Stimulated activated CD4-positive, alpha-beta T cell treated with anti-CD3 and anti-CD28 coated beads, Interleukin-1b, Interleukin-23, amount 100 ng/mL, for 24 hours (primary cell): ENCODE measurements around the gene BANF2.
"Not testable (repeated sequence)": the region's sequence is repeated elsewhere in the genome, so short reads cannot be mapped to it uniquely, and the experiment has no call there.

Source experiments
- DNase-seq, 4 experiments: peaks; one replicate each; pipeline ENCODE4 v3.0.0-alpha.2; 2020; ENCODE audit warnings: low read depth in 4 of 4, low spot score in 1 of 4

BANF2 gene

GRCh38 chr20:17682103-17682888 is 17.5 kb upstream of the BANF2 start, which contains the start of gene RRBP1:
Gene RRBP1, minus strand, starts transcription at chr20:17682242. Its CDS starts 21,735 bp downstream, at chr20:17660507.
- peak; percentile 83 to 95 (median 88) for DNase-seq

GRCh38 chr20:17682889-17683198 is 16.9 kb upstream of the BANF2 start:
- no peak for DNase-seq

DNA sequence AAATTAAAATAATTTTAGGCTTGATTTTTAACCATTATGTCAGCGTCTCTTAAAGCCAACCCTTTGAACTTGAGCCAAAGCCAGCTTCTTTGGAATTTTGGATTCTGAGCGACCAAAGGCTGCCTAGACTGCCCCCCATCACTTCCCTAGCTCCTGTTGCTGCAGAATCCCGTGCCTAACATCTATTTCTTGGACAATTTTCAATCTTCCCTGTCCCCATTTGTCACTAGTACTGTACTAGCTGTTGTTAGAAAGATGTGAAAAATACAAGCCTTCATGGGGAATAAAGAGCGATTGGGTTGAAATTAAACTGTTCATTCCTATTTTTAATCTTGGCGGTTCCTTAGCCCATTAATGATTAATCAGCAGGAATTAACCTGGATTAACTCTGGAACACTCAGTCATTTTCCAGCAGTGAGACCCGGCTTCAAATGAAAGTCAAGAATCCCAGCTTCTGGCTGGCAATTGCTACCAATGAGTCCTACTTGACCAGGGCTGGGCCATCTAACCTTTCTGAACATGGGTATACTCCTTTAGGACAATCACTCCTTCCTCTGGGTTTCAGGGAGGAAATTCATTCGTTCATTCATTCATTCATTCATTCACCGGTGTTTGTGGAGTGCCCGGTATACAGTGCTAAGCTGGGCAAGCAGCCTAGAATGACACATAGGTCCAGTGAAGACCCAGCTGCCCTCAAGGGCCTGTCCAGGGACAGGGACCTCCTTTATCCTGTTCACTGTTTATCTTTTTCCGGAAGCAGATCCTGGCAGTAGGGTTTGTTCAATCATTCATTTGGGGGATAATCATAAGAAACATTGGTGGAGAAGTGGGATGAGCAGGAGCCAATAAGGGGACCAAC is 16.3 kb upstream of the BANF2 start:
- no peak for DNase-seq

GRCh38 chr20:17684077-17684888 is 15.5 kb upstream of the BANF2 start:
- DNase-seq: no peak

GRCh38 chr20:17685168-17685567 is 14.6 kb upstream of the BANF2 start:
- no peak for DNase-seq

GRCh38 chr20:17687800-17688199 is 12.0 kb upstream of the BANF2 start:
- DNase-seq: no peak

- no peak for DNase-seq
These were observed 10.8 kb upstream of the BANF2 start for GRCh38 chr20:17688965-17689364.

DNA sequence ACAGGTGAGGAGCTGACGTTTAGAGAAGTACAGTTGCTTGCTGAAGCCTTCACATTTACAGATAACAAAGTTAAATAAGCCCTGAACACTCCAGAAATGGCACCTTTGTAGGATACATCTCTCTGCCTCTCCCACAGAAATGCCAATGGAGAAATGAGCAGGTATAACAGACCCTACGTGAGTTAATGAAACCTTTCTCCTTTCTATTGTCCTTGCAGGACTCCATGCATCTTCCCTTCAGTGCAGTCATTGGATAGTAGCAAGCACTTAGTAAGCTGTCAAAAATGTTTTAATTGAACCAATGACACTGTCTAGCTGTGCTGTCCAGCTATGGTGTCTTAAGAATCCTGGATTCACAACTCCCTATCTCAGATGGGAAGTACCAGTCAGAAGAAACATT is 9.6 kb upstream of the BANF2 start:
- DNase-seq: no peak

DNA sequence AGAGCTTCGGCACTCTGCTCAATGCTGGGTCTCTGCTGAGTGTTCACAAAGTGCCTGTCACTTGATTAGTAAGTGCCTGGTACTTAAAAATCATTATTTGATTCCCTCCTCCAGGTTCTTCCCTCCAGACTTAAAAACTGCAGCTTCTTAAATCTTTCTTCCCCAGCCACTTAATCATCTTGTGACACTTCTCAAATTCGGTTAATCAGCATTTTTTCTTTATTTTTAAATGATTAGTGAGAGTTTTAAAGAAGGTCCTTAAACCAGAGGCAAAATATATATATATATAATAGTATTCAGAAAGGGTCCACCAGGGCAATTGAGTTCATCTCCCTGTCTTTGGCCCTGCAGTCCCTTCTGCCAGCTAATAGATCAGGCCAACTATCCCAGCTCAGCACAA is 8.0 kb upstream of the BANF2 start:
- DNase-seq: no peak

DNA sequence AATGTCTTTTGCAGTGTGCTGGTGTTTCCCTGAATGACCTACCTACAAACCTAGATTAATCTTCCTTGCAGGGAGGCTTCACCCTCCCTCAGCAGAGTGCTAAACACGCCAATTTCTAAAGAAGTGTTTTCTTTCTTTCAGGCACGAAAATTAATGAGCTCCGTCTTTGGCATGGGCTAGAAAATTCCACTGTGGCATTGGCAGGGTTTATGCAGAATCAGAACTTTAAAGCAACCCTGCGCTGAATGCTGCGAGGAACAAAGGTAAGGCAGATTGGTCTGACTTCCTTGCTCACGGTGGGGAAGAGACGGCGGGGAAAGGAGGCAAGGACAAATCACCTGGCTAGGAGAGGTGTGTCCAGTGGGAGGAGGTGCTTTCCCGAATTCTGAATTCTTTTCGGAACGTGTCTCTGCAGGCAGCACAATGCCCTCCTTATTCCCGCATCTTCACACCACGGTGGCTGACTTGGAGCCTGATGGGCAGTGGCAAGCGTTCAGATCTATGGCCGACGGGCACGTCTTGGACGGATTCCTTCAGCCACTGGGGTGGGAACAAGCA is 6.2 kb upstream of the BANF2 start:
- no peak for DNase-seq

- DNase-seq: no peak
These were observed 5.0 kb upstream of the BANF2 start for GRCh38 chr20:17694767-17695166.

DNA sequence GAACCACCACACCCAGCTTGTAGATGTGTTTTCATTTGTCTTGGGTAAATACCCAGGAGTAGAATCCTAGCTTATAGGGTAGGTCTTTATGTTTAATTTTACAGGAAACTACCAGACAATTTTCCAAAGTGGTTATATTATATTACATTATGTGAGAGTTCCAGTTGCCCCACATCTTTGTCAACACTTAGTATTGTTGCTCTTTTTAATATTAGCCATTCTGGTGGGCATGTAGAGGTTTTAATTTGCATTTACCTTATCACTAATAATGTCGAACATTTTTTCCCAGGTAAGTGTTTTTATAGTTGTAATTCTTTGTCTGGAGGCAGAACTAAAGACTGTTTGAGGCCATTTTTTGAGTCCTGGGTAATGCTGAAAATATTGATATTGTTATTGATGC is 3.5 kb upstream of the BANF2 start:
- DNase-seq: no peak

- DNase-seq: no peak
These were observed 2.6 kb upstream of the BANF2 start for GRCh38 chr20:17697171-17697570.

GRCh38 chr20:17698384-17698783 is 1.4 kb upstream of the BANF2 start:
- no peak for DNase-seq

DNA sequence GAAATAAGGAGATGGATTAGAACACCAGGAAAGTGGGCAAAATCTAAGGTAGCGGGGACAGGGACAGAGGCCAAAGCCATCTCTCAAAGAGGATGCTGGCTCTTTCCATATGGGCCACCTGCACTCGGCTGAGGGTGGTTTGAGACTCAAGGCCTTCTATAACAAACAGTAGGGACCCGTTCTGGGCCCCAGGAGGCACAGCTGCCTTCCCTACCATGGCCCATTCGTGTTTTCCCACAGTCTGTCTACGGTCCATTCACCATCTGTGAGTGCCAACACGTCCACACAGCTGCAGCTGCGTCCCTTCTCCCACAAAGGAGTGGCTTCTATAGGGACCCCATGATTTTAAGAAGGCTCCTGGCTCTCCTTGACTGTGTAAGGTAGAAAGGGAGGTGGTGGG is 871 bp downstream of the BANF2 start:
- no peak for DNase-seq

GRCh38 chr20:17701826-17702225 is 2.1 kb downstream of the BANF2 start:
- DNase-seq: no peak

DNA sequence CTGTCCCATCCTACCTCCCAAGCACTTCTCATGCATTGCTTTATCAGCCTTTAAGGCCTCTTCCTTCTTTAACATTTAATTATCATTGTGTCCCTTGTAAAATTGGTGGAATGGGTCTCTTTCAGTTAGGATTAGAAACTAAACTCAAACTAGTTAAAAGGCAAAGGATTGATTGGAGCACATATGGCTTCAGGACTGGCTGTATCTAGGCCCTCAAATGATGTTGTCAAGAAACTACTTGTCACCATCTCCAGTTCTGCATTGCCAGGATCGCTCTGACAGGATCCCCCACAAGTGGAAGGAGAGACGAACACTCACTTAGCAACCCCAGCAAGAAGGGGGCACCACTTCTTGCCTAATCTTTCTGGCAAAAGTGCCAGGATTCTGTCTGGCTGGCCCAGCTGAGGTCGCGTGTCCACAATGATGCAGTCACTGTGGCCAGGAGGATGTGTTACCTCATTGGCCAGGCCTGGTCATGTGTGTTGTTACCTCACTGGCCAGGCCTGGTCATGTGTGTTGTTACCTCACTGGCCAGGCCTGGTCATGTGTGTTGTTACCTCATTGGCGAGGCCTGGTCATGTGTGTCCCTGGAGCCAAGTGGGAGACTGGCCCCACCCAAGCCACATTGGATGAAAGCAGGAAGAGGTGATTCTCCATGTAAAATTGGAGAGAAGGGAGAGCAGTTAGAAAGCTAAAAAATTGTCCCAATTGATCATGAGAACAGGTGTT is 5.0 kb downstream of the BANF2 start:
- no peak for DNase-seq

GRCh38 chr20:17705916-17706315 is 6.2 kb downstream of the BANF2 start:
- no peak for DNase-seq

- no peak for DNase-seq
These were observed 6.9 kb downstream of the BANF2 start for GRCh38 chr20:17706632-17707031.

DNA sequence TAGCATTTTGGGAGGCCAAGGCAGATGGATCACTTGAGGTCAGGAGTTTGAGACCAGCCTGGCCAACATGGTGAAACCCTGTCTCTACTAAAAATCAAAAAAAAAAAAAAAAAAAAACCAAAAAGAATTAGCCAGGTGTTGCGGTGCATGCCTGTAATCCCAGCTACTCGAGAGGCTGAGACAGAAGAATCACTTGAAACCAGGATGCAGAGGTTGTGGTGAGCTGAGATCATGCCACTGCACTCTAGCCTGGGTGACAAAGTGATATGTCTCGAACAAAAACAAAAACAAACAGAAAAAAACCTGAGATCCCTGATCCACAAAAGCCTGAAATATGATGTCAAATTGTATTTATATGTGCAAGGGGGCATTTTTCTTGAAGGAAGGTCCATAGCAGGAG is 8.2 kb downstream of the BANF2 start:
- DNase-seq: not testable (repeated sequence)
